Neural progenitor cell (in vitro differentiated cells): ENCODE data around the gene MACROD1. TPM values are rescaled to one million over a fixed set of nuclear protein-coding genes. Genes with fewer than 3 reads are reported as not detected.

Experiments used
- DNase-seq: peaks from one replicate; pipeline ENCODE4 v3.0.0-alpha.2; 2016; ENCODE audit warnings: low spot score
- H2AFZ ChIP-seq: fragments of 200-600 bp; sonication (generic); replicated peaks from 2 replicates; pipeline ENCODE4 v1.6.1; 2016; ENCODE audit warnings: antibody characterized with exemption
- H3F3A ChIP-seq: fragments of 200-600 bp; sonication (generic); 2 replicates; pipeline ENCODE4 v1.6.1; 2016; ENCODE audit warnings: antibody characterized with exemption, low read depth
- H3K27ac ChIP-seq: fragments of 200-600 bp; sonication (generic); 2 replicates; pipeline ENCODE4 v1.5.1; 2016; ENCODE audit warnings: mild to moderate bottlenecking
- H3K27me3 ChIP-seq: fragments of 200-600 bp; sonication (generic); 2 replicates; pipeline ENCODE4 v1.6.1; 2016; ENCODE audit warnings: mild to moderate bottlenecking, moderate library complexity
- H3K36me3 ChIP-seq: fragments of 200-600 bp; sonication (generic); 2 replicates; pipeline ENCODE4 v1.5.1; 2016
- H3K4me1 ChIP-seq: fragments of 200-600 bp; sonication (generic); 2 replicates; pipeline ENCODE4 v1.6.1; 2016; ENCODE audit warnings: mixed run types
- H3K4me2 ChIP-seq: fragments of 200-600 bp; sonication (generic); 2 replicates; pipeline ENCODE4 v1.6.1; 2016
- H3K4me3 ChIP-seq: fragments of 200-600 bp; sonication (generic); 2 replicates; pipeline ENCODE4 v1.5.1; 2016
- H3K79me2 ChIP-seq: fragments of 200-600 bp; sonication (generic); 2 replicates; pipeline ENCODE4 v1.6.1; 2016; ENCODE audit warnings: low read depth
- H3K9ac ChIP-seq: fragments of 200-600 bp; sonication (generic); 2 replicates; pipeline ENCODE4 v1.6.1; 2016
- H3K9me3 ChIP-seq: fragments of 200-600 bp; sonication (generic); 2 replicates; pipeline ENCODE4 v1.5.1; 2016; ENCODE audit warnings: low read depth
- H4K20me1 ChIP-seq: fragments of 200-600 bp; sonication (generic); 2 replicates; pipeline ENCODE4 v1.6.1; 2016; ENCODE audit warnings: low read depth
- H3K27ac Mint-ChIP-seq: 3 replicates; pipeline ENCODE4 v1.8.0; 2021; ENCODE audit warnings: mixed read lengths
- H3K27me3 Mint-ChIP-seq: 2 replicates; pipeline ENCODE4 v1.8.0; 2022; ENCODE audit warnings: low read depth, mild to moderate bottlenecking, inconsistent platforms, moderate library complexity, mixed read lengths; ENCODE audit not compliant: insufficient read depth
- H3K36me3 Mint-ChIP-seq: 3 replicates; pipeline ENCODE4 v1.8.0; 2021; ENCODE audit warnings: mixed read lengths
- H3K4me1 Mint-ChIP-seq: 3 replicates; pipeline ENCODE4 v1.8.0; 2021; ENCODE audit warnings: mixed read lengths
- H3K4me3 Mint-ChIP-seq: 3 replicates; pipeline ENCODE4 v1.8.0; 2021; ENCODE audit warnings: mild to moderate bottlenecking, moderate library complexity, mixed read lengths
- H3K9me3 Mint-ChIP-seq: 3 replicates; pipeline ENCODE4 v1.8.0; 2020; ENCODE audit warnings: mixed read lengths
- CTCF ChIP-seq: fragments of 200-600 bp; sonication (generic); IDR thresholded peaks from 2 replicates; pipeline ENCODE4 v1.5.1; 2017; ENCODE audit warnings: antibody characterized with exemption, mild to moderate bottlenecking
- EZH2 ChIP-seq: fragments of 200-600 bp; sonication (generic); IDR thresholded peaks from 2 replicates; pipeline ENCODE4 v1.6.1; 2017; ENCODE audit warnings: antibody characterized with exemption, mild to moderate bottlenecking, moderate library complexity
- EZH2phosphoT487 ChIP-seq: fragments of 200-600 bp; sonication (generic); IDR thresholded peaks from 2 replicates; pipeline ENCODE4 v1.6.1; 2017; ENCODE audit warnings: antibody characterized with exemption
- total RNA-seq: library from RNA; depleted of rRNA; stranded (reverse); fragments of >200 nt; gene quantifications from 2 replicates; pipeline ENCODE4 v1.2.3, GENCODE V29; 2015; ENCODE audit warnings: low replicate concordance

MACROD1 gene
- total RNA-seq, 1 donor from 2014 or later, result 11.9 TPM

- H3K4me1 Mint-ChIP-seq, result peaks cover 50% of the 10 kb centered on the region
- no peak overlapping the region for H2AFZ ChIP-seq
- no peaks in the 10 kb centered on the region for H3K79me2 ChIP-seq
- peaks cover 15% of the 10 kb centered on the region for H3K4me1 ChIP-seq
- H3K27me3 Mint-ChIP-seq, result peaks cover 12% of the 10 kb centered on the region
- H3K4me2 ChIP-seq, result no peak overlapping the region
- H4K20me1 ChIP-seq, result peaks cover 25% of the 10 kb centered on the region
- peaks cover 15% of the 10 kb centered on the region for H3F3A ChIP-seq
- H3K9ac ChIP-seq, result no peak overlapping the region
- no peaks in the 10 kb centered on the region for H3K36me3 ChIP-seq
- TF ChIP-seq EZH2, result no peak
- no peaks in the 10 kb centered on the region for H3K36me3 Mint-ChIP-seq
- H3K27ac ChIP-seq, result no peak overlapping the region
- H3K9me3 Mint-ChIP-seq, result no peaks in the 10 kb centered on the region
- no peaks in the 10 kb centered on the region for H3K27me3 ChIP-seq
- no peak for DNase-seq
- no peaks in the 10 kb centered on the region for H3K9me3 ChIP-seq
- H3K4me3 Mint-ChIP-seq, result peak overlapping the region; percentile 24
- peak overlapping the region; percentile 76 for H3K27ac Mint-ChIP-seq
- no peak overlapping the region for H3K4me3 ChIP-seq
These were observed 24.7 kb downstream of the MACROD1 start for GRCh38 chr11:64141081-64141783.

- Mint-ChIP-seq H3K4me1 (peaks cover 46% of the 10 kb centered on the region), H3K36me3 (no peaks in the 10 kb centered on the region), H3K27me3 (peaks cover 19% of the 10 kb centered on the region), H3K4me3 (no peak overlapping the region), H3K9me3 (no peaks in the 10 kb centered on the region), H3K27ac (no peak overlapping the region)
- no peak for DNase-seq
- Histone ChIP-seq H3F3A (peaks cover 15% of the 10 kb centered on the region), H3K27ac (no peak overlapping the region), H3K4me1 (peaks cover 15% of the 10 kb centered on the region), H3K9ac (no peak overlapping the region), H3K9me3 (no peaks in the 10 kb centered on the region), H3K4me2 (no peak overlapping the region), H3K27me3 (no peaks in the 10 kb centered on the region), H3K79me2 (no peaks in the 10 kb centered on the region), H4K20me1 (peaks cover 25% of the 10 kb centered on the region), H3K4me3 (no peak overlapping the region), H2AFZ (no peak overlapping the region), H3K36me3 (no peaks in the 10 kb centered on the region)
- TF ChIP-seq CTCF (no peak), EZH2 (no peak), EZH2phosphoT487 (no peak)
These were observed 25.8 kb downstream of the MACROD1 start for GRCh38 chr11:64140082-64140481.

GRCh38 chr11:64139049-64139448 is 26.9 kb downstream of the MACROD1 start:
- Histone ChIP-seq H3K27me3 (no peaks in the 10 kb centered on the region), H3K36me3 (no peaks in the 10 kb centered on the region), H3F3A (peaks cover 15% of the 10 kb centered on the region), H3K4me3 (no peak overlapping the region), H4K20me1 (peaks cover 25% of the 10 kb centered on the region), H3K4me2 (no peak overlapping the region), H2AFZ (no peak overlapping the region), H3K9ac (no peak overlapping the region), H3K79me2 (no peaks in the 10 kb centered on the region), H3K27ac (no peak overlapping the region), H3K9me3 (no peaks in the 10 kb centered on the region), H3K4me1 (peaks cover 15% of the 10 kb centered on the region)
- no peak for TF ChIP-seq EZH2phosphoT487
- TF ChIP-seq EZH2, result no peak
- TF ChIP-seq CTCF, result no peak
- Mint-ChIP-seq H3K4me1 (peaks cover 48% of the 10 kb centered on the region), H3K27me3 (peaks cover 19% of the 10 kb centered on the region), H3K27ac (peak overlapping the region; percentile 74), H3K9me3 (no peaks in the 10 kb centered on the region), H3K4me3 (peak overlapping the region; percentile 63), H3K36me3 (no peaks in the 10 kb centered on the region)
- DNase-seq, result no peak

- no peak overlapping the region for H3K4me3 ChIP-seq
- H3K9ac ChIP-seq, result no peak overlapping the region
- no peaks in the 10 kb centered on the region for H3K9me3 ChIP-seq
- H3K36me3 Mint-ChIP-seq, result no peaks in the 10 kb centered on the region
- H3K4me2 ChIP-seq, result peak overlapping the region; percentile 43
- H3K27ac Mint-ChIP-seq, result no peak overlapping the region
- H2AFZ ChIP-seq, result no peak overlapping the region
- peaks cover 47% of the 10 kb centered on the region for H3K4me1 Mint-ChIP-seq
- H3K27ac ChIP-seq, result no peak overlapping the region
- H3K27me3 ChIP-seq, result no peaks in the 10 kb centered on the region
- H3K79me2 ChIP-seq, result no peaks in the 10 kb centered on the region
- H3F3A ChIP-seq, result peaks cover 15% of the 10 kb centered on the region
- peaks cover 17% of the 10 kb centered on the region for H3K27me3 Mint-ChIP-seq
- peaks cover 19% of the 10 kb centered on the region for H3K4me1 ChIP-seq
- no peaks in the 10 kb centered on the region for H3K36me3 ChIP-seq
- peaks cover 26% of the 10 kb centered on the region for H4K20me1 ChIP-seq
- H3K4me3 Mint-ChIP-seq, result peak overlapping the region; percentile 18
- no peak for TF ChIP-seq CTCF
- no peak for TF ChIP-seq EZH2
- no peaks in the 10 kb centered on the region for H3K9me3 Mint-ChIP-seq
- no peak for DNase-seq
These were observed 27.5 kb downstream of the MACROD1 start for GRCh38 chr11:64138398-64138797.
